H1 (cell line): ENCODE results near the gene CACNA1C. TPM values are rescaled to one million over a fixed set of nuclear protein-coding genes. Genes with fewer than 3 reads are reported as not detected.
A peak's percentile ranks its signal among the peaks of the same experiment; 100 is the strongest.

Experiments
- CTCF ChIA-PET: fragments of 300-600 bp; sonication (Branson Sonifier 250); formaldehyde crosslinking; loops from one replicate; lab custom pipeline; 2021; ENCODE audit not compliant: partially characterized antibody; lab: Charles Lee
- POLR2A ChIA-PET: fragments of 300-600 bp; sonication (Branson Sonifier 250); formaldehyde crosslinking; loops from one replicate; lab custom pipeline; 2021; ENCODE audit warnings: inconsistent platforms; ENCODE audit not compliant: partially characterized antibody; lab: Charles Lee
- DNase-seq, 2 experiments: peaks; one replicate each; pipeline versions ENCODE4 v3.0.0 to v3.0.0-alpha.2; 2010 to 2022; ENCODE audit warnings: low spot score in 2 of 2, low read depth in 1 of 2, mixed read lengths in 1 of 2
- FAIRE-seq: peaks from 2 replicates; lab custom pipeline; 2011; peaks lifted over from hg19 to GRCh38; lab: Jason Lieb, UNC
- H2AFZ ChIP-seq: 2 replicates; pipeline ENCODE4 v1.8.1; 2012; ENCODE audit warnings: low read length, inconsistent platforms
- H2AK5ac ChIP-seq: 2 replicates; pipeline ENCODE4 v1.6.1; 2013; ENCODE audit warnings: low read depth, low read length
- H2BK120ac ChIP-seq: replicated peaks from 2 replicates; pipeline ENCODE3; 2013; ENCODE audit warnings: low read depth, low read length, inconsistent platforms
- H2BK12ac ChIP-seq: 2 replicates; pipeline ENCODE4 v1.6.1; 2013; ENCODE audit warnings: low read depth, low read length
- H2BK15ac ChIP-seq: 2 replicates; pipeline ENCODE4 v1.6.1; 2013; ENCODE audit warnings: low read length
- H2BK20ac ChIP-seq: 2 replicates; pipeline ENCODE4 v1.6.1; 2013; ENCODE audit warnings: low read length
- H2BK5ac ChIP-seq: 2 replicates; pipeline ENCODE4 v1.6.1; 2013; ENCODE audit warnings: low read depth, low read length
- H3K14ac ChIP-seq: 2 replicates; pipeline ENCODE4 v1.6.1; 2013; ENCODE audit warnings: inconsistent platforms; ENCODE audit not compliant: insufficient read length
- H3K18ac ChIP-seq: 2 replicates; pipeline ENCODE4 v1.6.1; 2013; ENCODE audit warnings: low read length; ENCODE audit errors: extremely low read depth
- H3K23ac ChIP-seq: 2 replicates; pipeline ENCODE4 v1.6.1; 2013; ENCODE audit warnings: inconsistent platforms; ENCODE audit not compliant: insufficient read length
- H3K23me2 ChIP-seq: 2 replicates; pipeline ENCODE4 v1.6.1; 2013; ENCODE audit warnings: low read depth, low read length
- H3K27ac ChIP-seq: 2 replicates; pipeline ENCODE4 v1.6.1; 2011; ENCODE audit warnings: low read depth, low read length, inconsistent platforms
- H3K27me3 ChIP-seq, 4 experiments: replicated peaks in 1 of 4; 1 replicate in 1 of 4; 2 replicates in 3 of 4; pipeline versions ENCODE4 v1.6.1 to v1.8.1; 2011 to 2013; ENCODE audit warnings: low read length in 3 of 4, mild to moderate bottlenecking in 3 of 4, inconsistent platforms in 2 of 4, mixed read lengths in 2 of 4, moderate library complexity in 1 of 4; ENCODE audit not compliant: control insufficient read depth in 3 of 4, insufficient read depth in 3 of 4; ENCODE audit errors: extremely low read depth in 1 of 4
- H3K36me3 ChIP-seq, 4 experiments: 2 replicates each; pipeline versions ENCODE4 v1.6.1 to v1.8.1; 2011 to 2013; ENCODE audit warnings: mild to moderate bottlenecking in 4 of 4, low read length in 3 of 4, moderate library complexity in 2 of 4, control low read depth in 1 of 4, inconsistent platforms in 1 of 4; ENCODE audit not compliant: insufficient read depth in 4 of 4, control insufficient read depth in 2 of 4
- H3K4ac ChIP-seq: replicated peaks from 2 replicates; pipeline ENCODE3; 2013; ENCODE audit warnings: low read length, low read depth, mixed read lengths, inconsistent platforms; ENCODE audit not compliant: insufficient read length
- H3K4me1 ChIP-seq, 4 experiments: replicated peaks in 1 of 4; 1 replicate in 1 of 4; 2 replicates in 3 of 4; pipeline versions ENCODE4 v1.6.1 to v1.8.1; 2011 to 2013; ENCODE audit warnings: low read length in 3 of 4, inconsistent platforms in 2 of 4, mixed read lengths in 1 of 4; ENCODE audit not compliant: insufficient read depth in 4 of 4, control insufficient read depth in 3 of 4
- H3K4me2 ChIP-seq, 2 experiments: 2 replicates each; pipeline versions ENCODE4 v1.6.1 to v1.8.1; 2011 to 2013; ENCODE audit warnings: low read depth in 2 of 2, low read length in 2 of 2, control low read depth in 1 of 2, inconsistent platforms in 1 of 2, mild to moderate bottlenecking in 1 of 2; ENCODE audit not compliant: insufficient read depth in 1 of 2
- H3K4me3 ChIP-seq, 4 experiments: fragments of 200-600, 300-600 bp in 1 of 4; sonication (generic), shearing (Covaris generic), sonication (Bioruptor Twin) in 1 of 4; 2 replicates each; pipeline versions ENCODE4 v1.5.1 to v1.8.1; 2011 to 2016; ENCODE audit warnings: low read length in 4 of 4, low read depth in 3 of 4, control low read depth in 2 of 4, inconsistent platforms in 2 of 4, mild to moderate bottlenecking in 2 of 4, mixed read lengths in 1 of 4, moderate library complexity in 1 of 4; ENCODE audit not compliant: insufficient read depth in 2 of 4; ENCODE audit errors: extremely low read depth in 1 of 4
- H3K56ac ChIP-seq: replicated peaks from 2 replicates; pipeline ENCODE3; 2013; ENCODE audit warnings: low read depth, mild to moderate bottlenecking, mixed read lengths, low read length, inconsistent platforms; ENCODE audit not compliant: insufficient read length
- H3K79me1 ChIP-seq: 2 replicates; pipeline ENCODE4 v1.6.1; 2013; ENCODE audit warnings: low read depth, low read length, control low read depth
- H3K79me2 ChIP-seq, 2 experiments: 2 replicates each; pipeline versions ENCODE4 v1.6.1 to v1.8.1; 2012 to 2013; ENCODE audit warnings: low read length in 2 of 2, mild to moderate bottlenecking in 2 of 2, inconsistent platforms in 1 of 2; ENCODE audit not compliant: insufficient read depth in 2 of 2, control insufficient read depth in 1 of 2
- H3K9ac ChIP-seq, 4 experiments: replicated peaks in 1 of 4; 1 replicate in 1 of 4; 2 replicates in 3 of 4; pipeline versions ENCODE4 v1.6.1 to v1.8.1; 2011 to 2013; ENCODE audit warnings: low read depth in 3 of 4, low read length in 3 of 4, control low read depth in 2 of 4, mild to moderate bottlenecking in 2 of 4, moderate library complexity in 2 of 4, inconsistent platforms in 1 of 4; ENCODE audit errors: extremely low read depth in 1 of 4
- H3K9me3 ChIP-seq, 2 experiments: 2 replicates each; pipeline versions ENCODE4 v1.6.1 to v1.8.1; 2012 to 2013; ENCODE audit warnings: mild to moderate bottlenecking in 2 of 2, moderate library complexity in 2 of 2, control low read depth in 1 of 2, inconsistent platforms in 1 of 2, low read depth in 1 of 2, low read length in 1 of 2, mixed read lengths in 1 of 2; ENCODE audit not compliant: insufficient read depth in 2 of 2
- H4K20me1 ChIP-seq, 2 experiments: replicated peaks in 1 of 2; 2 replicates each; pipeline versions ENCODE3 to v1.8.1; 2011 to 2013; ENCODE audit warnings: inconsistent platforms in 2 of 2, low read length in 2 of 2, mild to moderate bottlenecking in 1 of 2; ENCODE audit not compliant: insufficient read depth in 2 of 2, control insufficient read depth in 1 of 2
- H4K5ac ChIP-seq: 2 replicates; pipeline ENCODE4 v1.6.1; 2013; ENCODE audit warnings: low read length, low read depth, mixed read lengths, inconsistent platforms; ENCODE audit not compliant: insufficient read length
- H4K8ac ChIP-seq: 2 replicates; pipeline ENCODE4 v1.8.0; 2013; ENCODE audit warnings: mild to moderate bottlenecking, moderate library complexity, low read length, inconsistent platforms; ENCODE audit not compliant: insufficient read depth; ENCODE audit errors: extremely low read depth
- H4K91ac ChIP-seq: replicated peaks from 2 replicates; pipeline ENCODE3; 2013; ENCODE audit warnings: low read length, mixed read lengths, inconsistent platforms; ENCODE audit not compliant: insufficient read length
- ASH2L ChIP-seq: fragments of 200-600, 300-600 bp; sonication (generic); IDR thresholded peaks from one replicate; pipeline ENCODE4 v1.7.1; 2017; ENCODE audit warnings: low read length
- EGR1 ChIP-seq: IDR thresholded peaks from 2 replicates; pipeline ENCODE4 v1.6.1; 2011; ENCODE audit warnings: low read depth, low read length, borderline replicate concordance
- GTF2F1 ChIP-seq: IDR thresholded peaks from 2 replicates; pipeline ENCODE4 v1.6.1; 2012; ENCODE audit warnings: low read depth, low read length, improper control_type of control experiment, borderline replicate concordance
- KDM1A ChIP-seq: fragments of 200-600, 300-600 bp; sonication (generic); IDR thresholded peaks from 2 replicates; pipeline ENCODE4 v1.7.1; 2016; ENCODE audit warnings: mild to moderate bottlenecking, low read length, borderline replicate concordance
- RFX5 ChIP-seq: IDR thresholded peaks from 2 replicates; pipeline ENCODE4 v1.6.1; 2011; ENCODE audit warnings: low read depth, low read length, improper control_type of control experiment, borderline replicate concordance
- SP1 ChIP-seq: IDR thresholded peaks from 2 replicates; pipeline ENCODE4 v1.6.1; 2011; ENCODE audit warnings: low read depth, low read length
- WGBS, 2 experiments: shearing (Covaris generic) in 1 of 2; methylation state at CpG; one replicate each; pipeline versions ENCODE4 v1.1.6 to v1.1.7; 2013 to 2015; ENCODE audit warnings: low lambda C conversion rate in 2 of 2, mixed read lengths in 2 of 2, inconsistent platforms in 1 of 2, low coverage in 1 of 2, missing lambda C conversion rate in 1 of 2; ENCODE audit not compliant: insufficient replicate concordance in 2 of 2, insufficient coverage in 1 of 2, insufficient read length in 1 of 2; ENCODE audit errors: extremely low coverage in 1 of 2, missing lambda C conversion rate in 1 of 2; 5-methylcytosine and 5-hydroxymethylcytosine counted together
- polyA plus RNA-seq, 7 experiments: library from polyadenylated mRNA; depleted of rRNA in 3 of 7; stranded (reverse) in 5 of 7; unstranded in 2 of 7; fragments of >200 nt in 5 of 7; fragments of 200-250 nt in 2 of 7; gene quantifications; 1 replicate in 5 of 7; 2 replicates in 1 of 7; 4 replicates in 1 of 7; pipeline versions ENCODE4 v1.2.1 to v1.2.3, GENCODE V29; 2011 to 2013; ENCODE audit warnings: missing spikeins in 2 of 7, mixed read lengths in 2 of 7
- total RNA-seq: library from RNA; stranded (reverse); fragmentation: NEBNext Ultra II Directional; extraction: Animal tissue kit (Norgen Biotek cat#: 25700); gene quantifications from 2 replicates; pipeline ENCODE4 v1.2.1, GENCODE V29; 2021
- TF ChIP-seq, protein P1 (sequence below): IDR thresholded peaks from 2 replicates; pipeline ENCODE4 v1.6.1; 2012; ENCODE audit warnings: inconsistent platforms
- TF ChIP-seq, protein P2 (sequence below): IDR thresholded peaks from 2 replicates; pipeline ENCODE4 v1.6.1; 2011; ENCODE audit warnings: low read length, improper control_type of control experiment

CACNA1C gene
- total and polyA plus RNA-seq, 2 of the 8 experiments (the other 6 are each of a cell fraction or from before 2014, with no cell fraction given), result 1.3 TPM

DNA sequence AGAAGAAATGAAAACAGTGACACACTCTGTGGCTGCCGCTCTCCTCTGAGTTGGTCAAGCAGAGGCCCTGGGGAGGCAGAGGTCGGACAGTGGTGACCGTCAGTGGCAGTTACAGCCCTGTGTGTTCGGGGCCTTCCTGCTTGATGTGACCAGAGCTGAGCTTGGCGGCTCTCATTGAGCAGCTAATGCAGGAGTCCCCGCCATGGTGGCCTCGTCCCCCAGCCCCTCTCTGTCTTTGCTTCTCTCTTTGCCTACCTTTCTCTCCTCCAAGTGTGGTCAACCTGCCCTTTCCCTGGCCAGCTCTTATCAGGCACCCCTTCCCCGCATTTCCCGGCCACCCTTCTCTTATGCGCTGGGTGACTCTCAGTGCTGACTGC is 362.8 kb downstream of the CACNA1C start:
- no peak overlapping the region for H3K14ac ChIP-seq
- peak overlapping the region; percentile 22 for H3K4ac ChIP-seq
- no peak overlapping the region for H3K4me2 ChIP-seq
- H3K79me2 ChIP-seq, result no peaks in the 10 kb centered on the region
- WGBS, 2 experiments, result 82% methylated on average over 10 of the region's 10 CpGs; no CpG with 5 or more reads in 1 of the 2 experiments
- DNase-seq (no peak), FAIRE-seq (no peak)
- no peaks in the 10 kb centered on the region for H3K36me3 ChIP-seq
- no peaks in the 10 kb centered on the region for H4K20me1 ChIP-seq
- H2AK5ac ChIP-seq, result 0 out of 2 replicates have a peak overlapping the region, but pooled peaks have one; percentile 42
- no peak overlapping the region for H2BK20ac ChIP-seq
- H3K9me3 ChIP-seq, result no peaks in the 10 kb centered on the region
- H4K8ac ChIP-seq, result no peak overlapping the region
- no peak overlapping the region; the same call in 1 of the 2 replicates for H2AFZ ChIP-seq
- POLR2A ChIA-PET, result no interaction called here
- no peak overlapping the region for H3K27ac ChIP-seq
- peak overlapping the region; percentile 10; the same call in 1 of the 2 replicates for H2BK12ac ChIP-seq
- no peaks in the 10 kb centered on the region for H3K79me1 ChIP-seq
- no peaks in the 10 kb centered on the region for H3K23me2 ChIP-seq
- no peak overlapping the region for H2BK15ac ChIP-seq
- CTCF ChIA-PET, result interaction anchor here (0.7 to 10.7 kb wide), 11 partner anchors 8 to 168 kb away, joined by 3 to 94 read pairs (median 4); no protein-coding TSS in a partner anchor
- peaks cover 0 to 3% (median 0%) of the 10 kb centered on the region in 4 experiments; a peak in 4 of 7 replicates for H3K27me3 ChIP-seq
- H3K56ac ChIP-seq, result no peak overlapping the region
- no peak overlapping the region for H3K18ac ChIP-seq
- peak overlapping the region; percentile 41 for H4K91ac ChIP-seq
- H4K5ac ChIP-seq, result no peak overlapping the region
- H3K4me3 ChIP-seq, result no peak overlapping the region
- H3K9ac ChIP-seq, result no peak overlapping the region
- H2BK5ac ChIP-seq, result no peak overlapping the region
- H3K4me1 ChIP-seq, result peaks cover 9 to 37% (median 23%) of the 10 kb centered on the region in 4 experiments
- no peak overlapping the region for H3K23ac ChIP-seq
- H2BK120ac ChIP-seq, result no peak overlapping the region
- TF ChIP-seq ASH2L (no peak), KDM1A (no peak), GTF2F1 (no peak), RFX5 (no peak), EGR1 (no peak), SP1 (no peak)
- TF ChIP-seq, protein P1, sequence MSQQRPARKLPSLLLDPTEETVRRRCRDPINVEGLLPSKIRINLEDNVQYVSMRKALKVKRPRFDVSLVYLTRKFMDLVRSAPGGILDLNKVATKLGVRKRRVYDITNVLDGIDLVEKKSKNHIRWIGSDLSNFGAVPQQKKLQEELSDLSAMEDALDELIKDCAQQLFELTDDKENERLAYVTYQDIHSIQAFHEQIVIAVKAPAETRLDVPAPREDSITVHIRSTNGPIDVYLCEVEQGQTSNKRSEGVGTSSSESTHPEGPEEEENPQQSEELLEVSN, result no peak
- TF ChIP-seq, protein P2, sequence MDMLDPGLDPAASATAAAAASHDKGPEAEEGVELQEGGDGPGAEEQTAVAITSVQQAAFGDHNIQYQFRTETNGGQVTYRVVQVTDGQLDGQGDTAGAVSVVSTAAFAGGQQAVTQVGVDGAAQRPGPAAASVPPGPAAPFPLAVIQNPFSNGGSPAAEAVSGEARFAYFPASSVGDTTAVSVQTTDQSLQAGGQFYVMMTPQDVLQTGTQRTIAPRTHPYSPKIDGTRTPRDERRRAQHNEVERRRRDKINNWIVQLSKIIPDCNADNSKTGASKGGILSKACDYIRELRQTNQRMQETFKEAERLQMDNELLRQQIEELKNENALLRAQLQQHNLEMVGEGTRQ, result no peak
